Psoas muscle (tissue), 8 donors: ENCODE data around the gene LAMP5. TPM values are rescaled to one million over a fixed set of nuclear protein-coding genes. Genes with fewer than 3 reads are reported as not detected.

ENCODE experiments used
- ATAC-seq, 4 donors: fragments of 200-7000 bp; cut with Tn5 transposase; one replicate each; pipeline ENCODE4 v1.9.1; 2020; ENCODE audit warnings: moderate library complexity in 3 of 4, mild to moderate bottlenecking in 2 of 4
- DNase-seq, 2 donors: peaks; one replicate each; pipeline ENCODE4 v3.0.0-alpha.2; 2020
- H3K27ac ChIP-seq: fragments of 200-600 bp; one replicate; pipeline ENCODE4 v1.8.0; 2022
- H3K27me3 ChIP-seq, 3 donors: fragments of 200-600 bp in 1 of 3; one replicate each; pipeline versions ENCODE4 v1.6.1 to v1.8.0; 2013 to 2022; ENCODE audit warnings: low read length in 2 of 3, mild to moderate bottlenecking in 2 of 3, moderate library complexity in 1 of 3; ENCODE audit not compliant: insufficient read depth in 3 of 3
- H3K36me3 ChIP-seq, 2 donors: fragments of 200-600 bp in 1 of 2; one replicate each; pipeline versions ENCODE4 v1.6.1 to v1.8.0; 2013 to 2022; ENCODE audit warnings: low read depth in 1 of 2, mild to moderate bottlenecking in 1 of 2, moderate library complexity in 1 of 2; ENCODE audit not compliant: insufficient read depth in 1 of 2
- H3K4me1 ChIP-seq: fragments of 200-600 bp; one replicate; pipeline ENCODE4 v1.8.0; 2022
- H3K4me3 ChIP-seq: fragments of 200-600 bp; one replicate; pipeline ENCODE4 v1.8.0; 2022; ENCODE audit warnings: mild to moderate bottlenecking
- H3K9me3 ChIP-seq: fragments of 200-600 bp; one replicate; pipeline ENCODE4 v1.8.0; 2022
- CTCF ChIP-seq: fragments of 200-600 bp; IDR thresholded peaks from one replicate; pipeline ENCODE4 v1.8.0; 2022; ENCODE audit warnings: antibody characterized with exemption
- WGBS, 3 donors: extraction: QIAGEN DNeasy Blood & Tissue Kit; methylation state at CpG; one replicate each; pipeline versions ENCODE4 v1.1.6 to v1.1.7; 2013; 5-methylcytosine and 5-hydroxymethylcytosine counted together
- intact Hi-C, 2 donors: fragments of 100-400 bp; cut with DNase I; formaldehyde crosslinking; loops; one replicate each; pipeline versions ENCODE4 v1.11.0 to v1.14.2; 2022
- polyA plus RNA-seq, 3 donors: library from polyadenylated mRNA; stranded (reverse); fragments of 200-250 nt; gene quantifications; one replicate each; pipeline ENCODE4 v1.2.3, GENCODE V29; 2013
- total RNA-seq, 4 donors: library from RNA; stranded (reverse); fragmentation: NEBNext Ultra II Directional in 2 of 4; extraction: Animal tissue kit (Norgen Biotek cat#: 25700) in 2 of 4; gene quantifications; one replicate each; pipeline versions ENCODE4 v1.2.1 to v1.2.4, GENCODE V29; 2021 to 2023
- donor health status: healthy with polysubstance abuse.
- donor health status: DM: no; HTN: no; CAD: no; lungs with moderate emphysema.
- donor health status: Bipolar disorder and iron deficiency.
- donor health status: healthy.
- donor health status: DM: yes; HTN: yes; CAD: no.
- donor health status: DM: no; HTN: no; CAD: no.
- donor health status: DM: no; HTN: no; CAD: no.
- donor health status: DM: yes; HTN: yes; CAD: no.

LAMP5 gene
- total and polyA plus RNA-seq, 7 donors, result 0.01 TPM; not detected in 6

GRCh38 chr20:9550871-9551270 lies 36.5 kb downstream of the LAMP5 start:
- no peak overlapping the region for H3K27ac ChIP-seq
- no peaks in the 10 kb centered on the region for H3K9me3 ChIP-seq
- H3K36me3 ChIP-seq, result no peaks in the 10 kb centered on the region
- no peak overlapping the region for H3K4me3 ChIP-seq
- intact Hi-C loops, result no loop called here
- no peak for ATAC-seq
- peaks cover 0 to 3% (median 0%) of the 10 kb centered on the region in 3 donors for H3K27me3 ChIP-seq
- H3K4me1 ChIP-seq, result no peaks in the 10 kb centered on the region
- no peak for DNase-seq
- WGBS, 3 donors, result 59 to 63% (median 62%) methylated on average over 2 of the region's 2 CpGs
- no peak for TF ChIP-seq CTCF

GRCh38 chr20:9551808-9552550 lies 37.6 kb downstream of the LAMP5 start:
- Histone ChIP-seq H3K36me3 (no peaks in the 10 kb centered on the region), H3K9me3 (no peaks in the 10 kb centered on the region), H3K4me1 (no peaks in the 10 kb centered on the region), H3K4me3 (no peak overlapping the region), H3K27me3 (peaks cover 0 to 3% (median 0%) of the 10 kb centered on the region in 3 donors), H3K27ac (no peak overlapping the region)
- no peak for DNase-seq
- TF ChIP-seq CTCF, result no peak
- no peak for ATAC-seq
- 67 to 73% (median 67%) methylated on average over 4 of the region's 4 CpGs for WGBS, 3 donors
- intact Hi-C loops, result no loop called here

- Histone ChIP-seq H3K27ac (no peak overlapping the region), H3K4me1 (no peaks in the 10 kb centered on the region), H3K9me3 (no peaks in the 10 kb centered on the region), H3K27me3 (no peaks in the 10 kb centered on the region), H3K4me3 (no peak overlapping the region), H3K36me3 (no peaks in the 10 kb centered on the region)
- no peak for TF ChIP-seq CTCF
- intact Hi-C loops, result no loop called here
- WGBS, 3 donors, result 81 to 90% (median 82%) methylated on average over 2 of the region's 2 CpGs
- DNase-seq (no peak), ATAC-seq (no peak)
These were observed 41.4 kb downstream of the LAMP5 start for GRCh38 chr20:9555781-9556180.

GRCh38 chr20:9557411-9557810 lies 43.0 kb downstream of the LAMP5 start:
- intact Hi-C loops, result no loop called here
- H3K4me3 ChIP-seq, result no peak overlapping the region
- H3K27me3 ChIP-seq, result no peaks in the 10 kb centered on the region
- H3K36me3 ChIP-seq, result no peaks in the 10 kb centered on the region
- TF ChIP-seq CTCF, result no peak
- H3K4me1 ChIP-seq, result no peaks in the 10 kb centered on the region
- 84 to 91% (median 87%) methylated on average over 4 of the region's 4 CpGs for WGBS, 3 donors
- ATAC-seq (no peak), DNase-seq (no peak)
- no peak overlapping the region for H3K27ac ChIP-seq
- no peaks in the 10 kb centered on the region for H3K9me3 ChIP-seq
